C4-2B (cell line): ENCODE measurements around the gene PFKL.

Source experiments
- CTCF ChIP-seq: fragments of 450-650 bp; conservative IDR thresholded peaks from 2 replicates; pipeline ENCODE4 v1.5.1; 2017; ENCODE audit warnings: mild to moderate bottlenecking
- ZFX ChIP-seq: fragments of 450-650 bp; IDR thresholded peaks from 2 replicates; pipeline ENCODE4 v1.6.1; 2017

- TF ChIP-seq CTCF (no peak), ZFX (no peak)
Observed at GRCh38 chr21:44348861-44349260, 49.0 kb downstream of the PFKL start.
